ENCODE results near the gene EPHA8.

EPHA8 gene

GRCh38 chr1:22566161-22566560, 2.9 kb downstream of the EPHA8 start:
- H3K4me3 ChIP-seq (ENCODE audit: low read depth, low read length): no peak overlapping the region
- no peak for TF ChIP-seq CTCF (IDR thresholded peaks at IDR 0.05; ENCODE audit: low read depth, low read length)

- TF ChIP-seq CTCF (IDR thresholded peaks at IDR 0.05; ENCODE audit: low read depth, low read length): no peak
- no peak overlapping the region for H3K4me3 ChIP-seq (ENCODE audit: low read depth, low read length)
Measured at GRCh38 chr1:22567197-22567596, 3.9 kb downstream of the EPHA8 start.

- no peak overlapping the region for H3K4me3 ChIP-seq (ENCODE audit: low read depth, low read length)
- no peak for TF ChIP-seq CTCF (IDR thresholded peaks at IDR 0.05; ENCODE audit: low read depth, low read length)
Measured at GRCh38 chr1:22567994-22568393, 4.7 kb downstream of the EPHA8 start.

- H3K4me3 ChIP-seq (ENCODE audit: low read depth, low read length): no peak overlapping the region
- TF ChIP-seq CTCF (IDR thresholded peaks at IDR 0.05; ENCODE audit: low read depth, low read length): no peak
Measured at GRCh38 chr1:22569269-22569668, 6.0 kb downstream of the EPHA8 start.

GRCh38 chr1:22570140-22570909, 7.0 kb downstream of the EPHA8 start:
- no peak for TF ChIP-seq CTCF (IDR thresholded peaks at IDR 0.05; ENCODE audit: low read depth, low read length)
- H3K4me3 ChIP-seq (ENCODE audit: low read depth, low read length): no peak overlapping the region

GRCh38 chr1:22572818-22573217, 9.5 kb downstream of the EPHA8 start:
- no peak overlapping the region for H3K4me3 ChIP-seq (ENCODE audit: low read depth, low read length)
- no peak for TF ChIP-seq CTCF (IDR thresholded peaks at IDR 0.05; ENCODE audit: low read depth, low read length)

DNA sequence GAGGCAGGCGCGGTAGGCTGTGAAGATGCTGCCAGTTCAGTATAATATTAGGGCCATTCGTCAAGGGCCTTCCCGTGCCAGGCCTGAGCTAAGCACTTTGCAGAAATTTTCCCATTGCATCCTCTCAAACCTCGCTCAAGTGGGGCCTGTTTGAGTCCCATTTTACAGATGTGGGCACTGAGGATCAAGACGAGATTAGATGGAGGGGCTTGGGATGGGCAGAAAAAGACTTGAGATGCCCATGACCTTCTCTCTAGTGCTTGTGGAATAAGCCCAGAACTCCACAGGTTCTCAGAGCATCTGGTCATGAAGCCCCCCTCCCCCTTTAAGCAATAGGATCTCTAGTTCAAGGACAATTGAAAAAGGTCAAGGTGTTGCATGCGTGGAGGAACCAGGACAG, 9.9 kb downstream of the EPHA8 start:
- H3K4me3 ChIP-seq (ENCODE audit: low read depth, low read length): no peak overlapping the region
- no peak for TF ChIP-seq CTCF (IDR thresholded peaks at IDR 0.05; ENCODE audit: low read depth, low read length)

All from WI38 (cell line).